SK-MEL-5 (cell line): Measurements from ENCODE around the gene GRB10. TPM values are rescaled to one million over a fixed set of nuclear protein-coding genes. Genes with fewer than 3 reads are reported as not detected.

Experiments
- DNase-seq: peaks from one replicate; pipeline ENCODE4 v3.0.0-alpha.2; 2016; ENCODE audit warnings: low read depth, low spot score
- in situ Hi-C: cut with HindIII; loops from 2 replicates; pipeline ENCODE4 v1.10.0; 2016; ENCODE audit warnings: low sequenced_read_pairs, high pct_unique_total_duplicates, low pct_unique_long_range_greater_than_20kb
- total RNA-seq: library from RNA; depleted of rRNA; stranded (reverse); fragments of >200 nt; shearing (Covaris generic); gene quantifications from 2 replicates; pipeline ENCODE4 v1.2.3, GENCODE V29; 2014

The GRB10 gene
- total RNA-seq, 1 experiment from 2014 or later = 94.3 TPM

DNA sequence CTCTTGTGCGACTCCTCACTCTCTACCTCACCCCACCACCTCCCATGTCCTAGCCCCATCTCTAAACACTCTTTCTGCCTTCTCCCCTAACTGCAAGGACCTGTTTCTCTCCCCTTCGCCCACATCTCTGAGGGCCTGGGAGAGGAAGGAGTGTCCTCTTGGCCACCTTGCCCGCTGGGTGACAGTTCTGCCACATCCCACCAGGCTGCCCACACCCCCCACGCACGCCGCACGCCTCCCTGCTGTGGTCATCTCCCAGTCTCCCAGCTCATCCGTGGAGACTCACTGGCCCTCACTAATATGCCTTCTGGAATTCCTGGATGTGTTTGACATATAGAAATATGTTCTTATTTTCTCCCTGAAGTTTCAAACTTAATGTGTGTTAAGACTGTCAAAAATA lies 48.5 kb downstream of the GRB10 start:
- in situ Hi-C loops = no loop called here
- DNase-seq = no peak

DNA sequence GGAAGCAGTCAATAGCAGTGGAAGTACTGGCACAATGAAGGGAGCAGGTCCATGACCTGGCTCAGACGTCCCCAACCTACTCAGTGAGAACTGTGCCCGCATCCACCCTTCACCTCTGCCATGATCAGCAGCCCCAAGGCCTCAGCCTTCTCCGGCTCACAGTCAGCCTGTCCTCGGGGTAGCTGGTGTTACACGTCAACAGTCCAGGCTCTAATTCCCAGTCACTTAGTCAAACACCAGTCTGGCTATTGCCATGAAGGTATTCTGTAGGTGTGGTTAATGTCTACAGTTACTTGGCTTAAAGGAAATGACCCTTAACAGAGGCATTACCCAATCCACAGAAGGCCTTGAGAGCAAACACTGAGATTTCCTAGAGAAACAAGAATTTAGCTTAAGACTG lies 49.1 kb downstream of the GRB10 start:
- in situ Hi-C loops = no loop called here
- DNase-seq = no peak

DNA sequence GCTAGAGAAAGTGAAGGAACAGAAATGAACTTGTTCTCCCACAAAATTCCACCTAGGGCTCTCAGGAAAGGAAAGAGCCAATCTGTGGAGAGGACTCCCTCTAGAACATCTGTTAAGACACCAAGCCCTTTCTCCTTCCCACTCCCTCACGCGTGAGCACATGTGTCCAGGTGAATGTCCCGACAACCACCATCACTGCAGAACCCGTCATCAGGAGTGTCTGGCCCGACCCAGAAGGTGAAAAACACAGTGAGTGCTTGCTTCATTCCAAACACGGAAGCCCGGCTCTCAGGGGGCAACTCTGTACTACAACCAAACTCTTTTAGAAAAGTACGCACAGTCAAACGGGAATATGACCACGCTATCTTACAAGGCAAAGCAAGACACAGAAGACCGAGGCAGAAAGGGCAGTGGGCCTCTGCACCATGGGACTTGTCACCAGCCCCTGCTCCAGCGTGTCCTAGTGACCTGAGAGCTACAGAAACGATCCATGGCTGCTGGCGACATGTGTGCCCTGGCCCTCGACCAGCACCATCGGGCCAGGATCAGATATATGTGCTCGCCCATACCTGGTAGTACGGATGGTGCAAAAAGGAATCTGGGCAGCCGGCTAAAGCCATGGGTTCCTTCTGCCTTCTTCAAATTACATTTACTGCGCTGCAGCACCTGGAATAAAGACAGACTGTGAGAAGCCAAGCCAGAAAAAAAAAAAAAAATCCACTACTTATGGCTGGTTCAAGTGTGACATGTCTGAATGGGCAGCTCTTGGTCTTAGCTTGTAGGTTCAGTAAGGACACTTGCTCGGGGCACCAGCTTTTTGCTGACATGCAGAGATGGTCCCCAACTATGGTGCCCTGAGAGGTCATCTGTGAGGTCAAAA lies 50.8 kb downstream of the GRB10 start:
- in situ Hi-C loops = no loop called here
- no peak for DNase-seq

DNA sequence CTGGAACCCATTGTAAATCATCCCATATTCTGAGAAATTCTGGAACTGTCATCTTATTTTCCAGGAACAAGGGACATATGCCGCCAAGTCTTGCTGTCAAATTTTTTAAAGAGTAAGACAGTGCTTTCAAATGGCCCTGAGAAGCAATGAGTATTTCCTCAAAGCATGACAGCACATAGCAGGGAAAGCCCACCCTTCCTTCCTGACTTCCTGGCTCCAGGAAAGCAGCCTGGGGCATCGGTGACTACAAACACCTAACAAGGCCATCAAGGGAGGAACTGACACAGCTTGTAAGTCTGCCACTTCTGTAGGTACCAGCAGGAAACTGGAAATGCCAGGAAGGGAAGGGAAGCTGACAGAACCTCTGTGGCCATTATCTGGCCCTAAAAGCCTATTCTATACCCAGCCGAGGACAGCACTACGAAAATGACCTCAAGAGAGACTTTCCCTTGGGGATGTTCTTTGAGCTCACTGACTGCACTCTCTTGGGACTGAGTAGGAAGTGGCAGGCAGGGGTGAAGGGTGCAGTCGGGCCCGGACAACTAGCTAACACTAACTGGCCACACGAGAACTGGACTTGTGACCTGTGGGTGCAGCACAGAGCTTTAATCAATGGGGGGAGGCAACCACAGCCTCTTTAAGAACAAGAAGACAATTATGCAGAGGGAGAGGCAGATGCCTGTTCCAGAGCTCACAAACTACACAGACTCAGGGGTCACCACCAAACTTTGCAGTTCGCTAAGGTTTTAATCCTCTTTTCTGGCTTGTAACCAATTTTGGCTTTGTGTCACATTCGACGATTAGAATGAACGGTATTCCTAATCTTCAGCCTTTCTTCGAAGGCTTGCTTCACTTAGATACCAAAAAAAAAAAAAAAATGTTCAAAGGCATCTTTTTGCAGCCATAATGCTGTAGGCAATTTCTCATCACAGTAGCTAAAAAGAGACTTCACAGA lies 52.0 kb downstream of the GRB10 start:
- DNase-seq = peak; percentile 86
- in situ Hi-C loops = no loop called here

DNA sequence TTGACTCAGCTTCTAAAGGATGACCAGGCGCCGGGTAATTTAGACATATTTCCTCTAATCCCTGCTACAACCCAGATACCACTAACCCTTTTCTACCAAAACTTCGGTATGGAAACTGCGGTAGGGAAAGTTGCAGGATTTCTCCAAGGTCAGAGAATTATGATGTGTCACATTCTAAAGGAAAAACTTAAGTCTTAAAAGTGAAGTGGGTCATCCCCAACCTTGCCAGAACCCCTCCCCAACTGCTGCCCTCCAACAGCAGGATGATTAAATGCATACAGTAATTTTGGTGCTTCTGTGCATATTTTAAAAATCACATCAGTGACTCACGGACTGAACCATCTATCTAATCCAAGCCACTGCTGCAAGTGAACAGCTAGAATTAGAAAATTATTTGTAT lies 52.7 kb downstream of the GRB10 start:
- DNase-seq = no peak
- in situ Hi-C loops = no loop called here

DNA sequence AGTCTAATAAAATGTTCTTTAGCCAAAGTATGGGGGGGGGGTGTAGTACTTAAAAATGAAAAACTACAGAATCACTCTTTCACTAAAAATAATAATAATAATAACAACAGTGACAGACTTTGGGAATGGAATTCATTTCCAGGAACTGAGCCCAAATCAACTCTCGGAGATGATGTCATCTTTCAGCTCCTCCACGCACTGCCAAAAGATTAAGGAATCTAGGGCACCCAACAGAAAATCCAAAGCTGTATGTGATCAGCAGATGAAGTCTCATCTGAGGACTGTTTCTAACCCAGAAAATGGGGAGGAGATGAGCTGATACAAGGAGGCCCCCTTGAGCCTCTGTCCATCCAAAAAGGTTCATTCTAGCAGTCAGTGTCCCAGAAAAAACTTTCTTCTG lies 54.5 kb downstream of the GRB10 start:
- in situ Hi-C loops = no loop called here
- no peak for DNase-seq

DNA sequence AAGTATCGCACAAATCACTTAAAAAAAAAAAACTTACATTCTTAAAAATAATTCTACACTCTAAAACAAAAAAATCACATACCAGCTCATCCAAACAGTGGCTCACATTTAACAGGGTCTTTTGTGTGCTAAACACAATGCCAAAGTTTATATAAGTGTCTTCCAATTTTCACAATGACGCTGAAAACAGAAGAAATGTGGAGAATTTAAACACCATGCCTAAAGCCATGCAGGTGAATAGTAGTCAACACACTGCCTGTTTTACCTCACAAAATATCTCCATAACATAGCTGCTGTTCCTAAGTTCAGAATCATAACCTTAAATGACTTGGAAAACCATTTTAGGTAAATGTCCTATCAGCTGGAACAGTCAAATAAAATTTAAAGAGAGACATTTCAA lies 55.0 kb downstream of the GRB10 start:
- DNase-seq = no peak
- in situ Hi-C loops = no loop called here

DNA sequence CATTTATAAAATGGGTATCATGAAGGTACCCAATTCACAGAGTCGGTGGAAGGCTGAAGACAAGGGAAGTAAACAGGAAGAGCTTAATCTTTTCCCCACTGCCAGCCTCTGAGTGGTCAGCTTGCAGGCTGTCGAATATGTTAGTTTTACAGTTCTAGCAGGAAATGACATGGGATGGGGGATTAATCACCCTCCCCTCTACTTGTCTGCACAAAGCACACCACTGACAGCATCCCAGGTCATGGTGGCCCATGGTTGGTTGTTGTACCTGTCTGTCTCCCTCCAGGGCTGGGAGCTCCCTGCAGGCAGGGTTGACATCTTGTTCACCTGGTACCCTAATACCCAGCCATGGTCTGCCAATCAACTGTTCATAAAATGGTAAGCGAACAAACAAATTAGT lies 55.6 kb downstream of the GRB10 start:
- in situ Hi-C loops = no loop called here
- DNase-seq = no peak

DNA sequence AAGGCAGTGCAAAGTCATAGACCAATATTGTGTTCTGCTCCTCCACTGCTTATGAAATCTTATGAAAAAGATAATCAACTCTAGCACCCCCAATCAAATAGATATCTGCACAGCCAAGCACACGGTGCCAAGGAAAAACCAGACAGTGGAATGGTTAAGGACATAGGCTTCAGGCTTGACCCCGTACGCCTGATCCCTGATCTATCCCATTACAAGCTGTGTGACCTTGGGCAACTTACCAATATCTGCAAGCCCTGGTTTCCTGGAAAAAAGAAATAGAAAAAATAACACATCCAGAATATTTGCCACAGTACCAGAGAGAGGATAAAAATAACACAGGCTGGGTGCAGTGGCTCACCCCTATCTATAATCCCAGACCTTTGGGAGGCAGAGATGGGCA lies 56.9 kb downstream of the GRB10 start:
- in situ Hi-C loops = no loop called here
- DNase-seq = no peak

DNA sequence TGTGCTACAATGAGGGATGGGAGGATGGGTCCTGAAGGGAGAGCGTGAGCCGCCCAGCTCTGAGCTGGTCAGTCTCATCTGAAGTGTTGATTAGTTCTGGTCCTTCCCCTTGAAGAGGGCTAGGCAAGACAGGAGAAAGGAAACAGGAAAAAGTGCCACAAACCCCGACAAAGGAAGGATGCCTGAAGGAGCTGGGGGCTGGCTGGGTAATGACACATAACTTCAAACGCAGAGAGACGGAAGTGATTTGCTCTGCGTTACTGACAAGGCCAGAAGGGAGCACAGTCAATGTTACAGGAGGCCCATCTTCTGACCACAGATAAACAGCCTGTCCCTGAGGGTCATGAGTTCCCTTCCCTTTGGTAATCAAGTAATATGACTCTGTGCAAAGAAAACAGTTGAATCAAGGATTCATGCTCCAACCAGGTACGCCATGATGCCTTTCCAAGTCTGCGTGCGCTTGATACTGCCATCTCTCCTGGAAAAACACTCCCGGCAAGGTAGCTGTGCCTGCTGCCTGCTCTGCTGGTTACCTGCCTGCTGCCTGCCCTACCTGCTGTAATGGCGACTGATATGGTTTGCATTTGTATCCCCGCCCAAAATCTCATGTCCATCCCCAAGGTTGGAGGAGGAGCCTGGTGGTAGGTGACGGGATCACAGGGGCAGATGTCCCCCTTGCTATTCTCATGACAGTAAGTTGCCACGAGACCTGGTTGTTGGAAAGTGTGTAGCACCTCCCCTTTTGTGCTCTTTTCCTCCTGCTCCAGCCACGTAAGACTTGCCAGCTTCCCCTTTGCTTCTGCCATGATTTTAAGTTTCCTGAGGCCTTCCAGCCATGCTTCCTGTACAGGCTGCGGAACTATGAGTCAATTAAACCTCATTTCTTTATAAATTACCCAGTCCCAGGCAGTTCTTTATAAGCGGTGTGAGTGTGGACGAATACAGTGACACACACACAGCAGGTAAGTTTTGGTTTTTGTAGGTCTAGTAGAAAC lies 57.9 kb downstream of the GRB10 start:
- no peak for DNase-seq
- in situ Hi-C loops = no loop called here

DNA sequence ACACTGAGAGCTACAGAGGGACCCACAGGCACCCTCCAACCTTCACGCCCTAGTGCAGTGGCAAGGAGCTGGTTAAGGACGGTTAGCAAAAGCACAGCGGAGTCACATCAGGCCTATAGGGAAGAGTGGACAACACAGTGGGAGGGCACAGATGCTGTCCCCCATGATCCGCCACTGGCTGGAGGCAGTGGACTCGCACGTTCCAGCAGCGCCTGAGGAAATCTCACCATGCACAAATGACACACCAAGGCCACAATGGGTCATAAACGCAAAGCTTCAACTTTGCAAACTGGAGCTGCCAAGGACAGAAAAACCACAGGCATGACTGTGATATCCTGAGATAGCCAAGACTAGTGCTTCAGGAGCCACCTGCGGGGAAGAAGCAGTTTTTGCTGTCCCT lies 58.8 kb downstream of the GRB10 start:
- in situ Hi-C loops = no loop called here
- no peak for DNase-seq

DNA sequence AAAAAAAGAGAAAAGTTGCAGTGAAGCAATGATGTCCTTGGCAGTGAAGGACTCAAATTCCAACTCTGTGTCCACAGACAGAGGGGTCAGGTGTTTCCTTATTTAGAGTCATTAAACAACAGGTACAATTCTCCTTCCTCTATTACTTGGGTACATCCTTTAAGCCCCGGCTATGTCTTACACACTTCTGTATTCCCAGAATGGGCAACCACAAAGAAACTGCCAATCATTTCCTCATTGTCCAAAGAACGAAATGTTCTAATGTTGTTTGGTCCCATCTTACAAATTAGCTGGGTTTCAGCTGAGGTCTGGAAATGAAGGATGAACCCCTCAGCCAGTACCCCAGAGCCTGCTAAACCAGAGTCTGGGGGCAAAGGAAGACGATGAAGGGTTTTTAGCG lies 59.5 kb downstream of the GRB10 start:
- DNase-seq = no peak
- in situ Hi-C loops = no loop called here

DNA sequence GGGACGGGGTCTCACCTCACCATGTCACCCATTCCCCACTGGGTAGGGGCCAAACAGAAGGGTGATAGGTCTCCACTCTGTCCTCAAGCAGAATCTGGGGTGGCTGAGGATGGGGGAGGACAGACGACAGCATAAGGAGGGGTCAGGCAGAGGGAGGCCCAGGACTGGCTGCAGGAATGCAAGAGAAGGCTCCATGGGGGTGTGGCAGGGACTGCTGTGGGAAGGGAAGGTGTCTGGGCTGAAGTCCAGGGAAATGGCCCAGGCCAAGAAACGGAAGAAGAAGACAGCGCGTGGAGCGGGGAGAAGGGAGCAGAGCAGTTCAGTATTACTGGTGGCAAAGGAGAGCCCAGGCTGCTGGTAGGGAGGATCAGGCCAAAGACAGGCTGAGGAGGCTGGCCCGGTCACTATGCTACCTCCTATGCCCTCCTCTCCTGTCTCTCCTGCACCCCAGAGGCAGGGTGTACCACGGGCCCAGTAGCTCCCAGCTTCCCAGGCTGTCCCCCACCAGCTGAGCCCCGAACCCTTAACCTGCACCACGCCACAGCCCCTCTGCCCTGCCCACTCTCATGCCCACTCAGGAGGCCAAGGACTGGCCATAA lies 60.9 kb downstream of the GRB10 start:
- in situ Hi-C loops = no loop called here
- no peak for DNase-seq

DNA sequence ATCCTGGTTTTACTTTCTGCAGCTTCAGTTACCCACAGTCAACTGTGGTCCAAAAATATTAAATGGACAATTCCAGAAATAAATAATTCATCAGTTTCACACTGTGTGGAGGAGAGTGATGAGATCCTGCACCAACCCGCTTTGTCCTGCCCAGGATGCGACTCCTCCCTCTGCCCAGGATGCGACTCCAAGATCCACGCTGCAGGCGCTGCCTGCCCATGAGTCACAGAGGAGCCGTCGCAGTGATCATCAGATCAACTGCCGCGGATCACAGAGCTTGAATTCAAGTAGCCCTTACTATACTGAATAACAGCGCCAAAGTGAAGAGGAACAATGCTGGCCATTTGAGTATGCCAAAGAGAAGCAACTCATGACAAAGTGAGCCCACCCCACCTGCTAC lies 61.5 kb downstream of the GRB10 start:
- DNase-seq = peak; percentile 62
- in situ Hi-C loops = no loop called here

DNA sequence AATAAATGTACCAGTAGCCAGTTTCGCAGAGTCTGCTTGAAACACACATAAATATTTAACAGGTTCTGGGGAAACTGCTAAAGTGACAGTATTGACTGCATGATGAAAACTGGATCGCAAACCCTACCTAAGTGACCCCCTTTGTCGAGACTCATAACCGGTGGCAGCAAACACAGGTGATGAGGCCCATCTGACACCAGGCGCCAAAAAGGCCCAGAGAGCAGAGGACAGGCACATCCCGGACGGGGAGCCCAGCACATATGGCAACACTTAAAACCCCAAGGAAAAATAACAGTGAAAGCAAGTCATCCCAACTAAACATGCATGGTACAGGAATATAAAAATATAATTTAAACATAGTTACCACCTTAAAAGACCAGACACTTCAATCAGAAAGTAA lies 62.4 kb downstream of the GRB10 start:
- DNase-seq = no peak
- in situ Hi-C loops = no loop called here

DNA sequence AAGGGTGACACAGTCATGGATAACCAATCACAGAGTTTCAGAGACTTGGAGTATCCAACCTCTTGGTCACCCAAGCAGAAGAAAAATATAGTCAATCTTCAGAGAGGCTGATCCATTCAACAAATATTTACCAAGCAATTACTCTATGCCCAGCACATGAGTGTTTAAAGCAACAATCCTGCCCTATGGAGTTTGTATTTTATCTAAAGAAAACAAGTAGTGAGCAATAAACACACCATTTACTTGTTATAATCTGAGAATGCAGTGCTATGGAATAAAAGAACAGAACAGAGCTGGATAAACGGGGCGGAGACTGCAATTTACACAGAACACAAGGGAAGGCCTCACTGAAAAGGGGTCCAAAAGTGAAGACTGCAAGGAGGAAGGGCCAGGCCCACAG lies 63.8 kb downstream of the GRB10 start:
- in situ Hi-C loops = no loop called here

DNA sequence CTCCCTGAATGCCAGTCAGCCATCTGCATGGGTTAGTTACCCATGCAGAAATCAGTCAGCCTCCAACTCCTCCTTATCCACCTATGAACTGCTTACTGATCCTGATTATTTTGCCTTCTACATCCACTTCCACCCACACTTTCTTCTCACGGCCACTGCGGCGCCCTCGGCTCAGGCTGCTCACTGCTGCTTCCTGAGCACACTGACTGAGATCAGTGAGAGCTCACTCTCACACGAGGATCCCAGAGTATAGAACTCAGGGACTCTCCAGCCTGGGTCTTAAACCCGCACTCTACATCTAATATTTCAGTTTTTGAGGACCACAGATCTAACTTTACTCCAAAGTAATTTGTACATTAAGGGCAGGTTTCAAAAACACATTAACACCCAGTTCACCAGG lies 64.4 kb downstream of the GRB10 start:
- DNase-seq = no peak
- in situ Hi-C loops = no loop called here

More for the DNA sequence above, 63.8 kb downstream of the GRB10 start:
- no peak for DNase-seq
